Neural progenitor cell (in vitro differentiated cells): ENCODE data around the gene SEMA4D. TPM values are rescaled to one million over a fixed set of nuclear protein-coding genes. Genes with fewer than 3 reads are reported as not detected.

Experiments
- DNase-seq: peaks from one replicate; pipeline ENCODE4 v3.0.0-alpha.2; 2016; ENCODE audit warnings: low spot score
- H2AFZ ChIP-seq: fragments of 200-600 bp; sonication (generic); replicated peaks from 2 replicates; pipeline ENCODE4 v1.6.1; 2016; ENCODE audit warnings: antibody characterized with exemption
- H3F3A ChIP-seq: fragments of 200-600 bp; sonication (generic); 2 replicates; pipeline ENCODE4 v1.6.1; 2016; ENCODE audit warnings: antibody characterized with exemption, low read depth
- H3K27ac ChIP-seq: fragments of 200-600 bp; sonication (generic); 2 replicates; pipeline ENCODE4 v1.5.1; 2016; ENCODE audit warnings: mild to moderate bottlenecking
- H3K27me3 ChIP-seq: fragments of 200-600 bp; sonication (generic); 2 replicates; pipeline ENCODE4 v1.6.1; 2016; ENCODE audit warnings: mild to moderate bottlenecking, moderate library complexity
- H3K36me3 ChIP-seq: fragments of 200-600 bp; sonication (generic); 2 replicates; pipeline ENCODE4 v1.5.1; 2016
- H3K4me1 ChIP-seq: fragments of 200-600 bp; sonication (generic); 2 replicates; pipeline ENCODE4 v1.6.1; 2016; ENCODE audit warnings: mixed run types
- H3K4me2 ChIP-seq: fragments of 200-600 bp; sonication (generic); 2 replicates; pipeline ENCODE4 v1.6.1; 2016
- H3K4me3 ChIP-seq: fragments of 200-600 bp; sonication (generic); 2 replicates; pipeline ENCODE4 v1.5.1; 2016
- H3K79me2 ChIP-seq: fragments of 200-600 bp; sonication (generic); 2 replicates; pipeline ENCODE4 v1.6.1; 2016; ENCODE audit warnings: low read depth
- H3K9ac ChIP-seq: fragments of 200-600 bp; sonication (generic); 2 replicates; pipeline ENCODE4 v1.6.1; 2016
- H3K9me3 ChIP-seq: fragments of 200-600 bp; sonication (generic); 2 replicates; pipeline ENCODE4 v1.5.1; 2016; ENCODE audit warnings: low read depth
- H4K20me1 ChIP-seq: fragments of 200-600 bp; sonication (generic); 2 replicates; pipeline ENCODE4 v1.6.1; 2016; ENCODE audit warnings: low read depth
- H3K27ac Mint-ChIP-seq: 3 replicates; pipeline ENCODE4 v1.8.0; 2021; ENCODE audit warnings: mixed read lengths
- H3K27me3 Mint-ChIP-seq: 2 replicates; pipeline ENCODE4 v1.8.0; 2022; ENCODE audit warnings: low read depth, mild to moderate bottlenecking, inconsistent platforms, moderate library complexity, mixed read lengths; ENCODE audit not compliant: insufficient read depth
- H3K36me3 Mint-ChIP-seq: 3 replicates; pipeline ENCODE4 v1.8.0; 2021; ENCODE audit warnings: mixed read lengths
- H3K4me1 Mint-ChIP-seq: 3 replicates; pipeline ENCODE4 v1.8.0; 2021; ENCODE audit warnings: mixed read lengths
- H3K4me3 Mint-ChIP-seq: 3 replicates; pipeline ENCODE4 v1.8.0; 2021; ENCODE audit warnings: mild to moderate bottlenecking, moderate library complexity, mixed read lengths
- H3K9me3 Mint-ChIP-seq: 3 replicates; pipeline ENCODE4 v1.8.0; 2020; ENCODE audit warnings: mixed read lengths
- CTCF ChIP-seq: fragments of 200-600 bp; sonication (generic); IDR thresholded peaks from 2 replicates; pipeline ENCODE4 v1.5.1; 2017; ENCODE audit warnings: antibody characterized with exemption, mild to moderate bottlenecking
- EZH2 ChIP-seq: fragments of 200-600 bp; sonication (generic); IDR thresholded peaks from 2 replicates; pipeline ENCODE4 v1.6.1; 2017; ENCODE audit warnings: antibody characterized with exemption, mild to moderate bottlenecking, moderate library complexity
- EZH2phosphoT487 ChIP-seq: fragments of 200-600 bp; sonication (generic); IDR thresholded peaks from 2 replicates; pipeline ENCODE4 v1.6.1; 2017; ENCODE audit warnings: antibody characterized with exemption
- total RNA-seq: library from RNA; depleted of rRNA; stranded (reverse); fragments of >200 nt; gene quantifications from 2 replicates; pipeline ENCODE4 v1.2.3, GENCODE V29; 2015; ENCODE audit warnings: low replicate concordance

Gene SEMA4D
- total RNA-seq, 1 donor from 2014 or later: 19.1 TPM

GRCh38 chr9:89527084-89527483 lies 29.2 kb upstream of the SEMA4D start:
- Histone ChIP-seq H3K79me2 (no peaks in the 10 kb centered on the region), H3K27me3 (no peaks in the 10 kb centered on the region), H3K36me3 (no peaks in the 10 kb centered on the region), H3F3A (no peaks in the 10 kb centered on the region), H4K20me1 (no peaks in the 10 kb centered on the region), H3K27ac (no peak overlapping the region), H3K4me1 (no peaks in the 10 kb centered on the region), H3K4me3 (no peak overlapping the region), H3K4me2 (no peak overlapping the region), H2AFZ (no peak overlapping the region), H3K9ac (no peak overlapping the region), H3K9me3 (no peaks in the 10 kb centered on the region)
- Mint-ChIP-seq H3K27me3 (peaks cover 8% of the 10 kb centered on the region), H3K27ac (no peak overlapping the region), H3K4me3 (no peak overlapping the region), H3K36me3 (no peaks in the 10 kb centered on the region), H3K4me1 (peaks cover 18% of the 10 kb centered on the region), H3K9me3 (peaks cover 13% of the 10 kb centered on the region)
- no peak for TF ChIP-seq CTCF
- no peak for TF ChIP-seq EZH2phosphoT487
- TF ChIP-seq EZH2: no peak
- DNase-seq: no peak

- Histone ChIP-seq H2AFZ (no peak overlapping the region), H3K27ac (no peak overlapping the region), H3K36me3 (no peaks in the 10 kb centered on the region), H3F3A (no peaks in the 10 kb centered on the region), H4K20me1 (no peaks in the 10 kb centered on the region), H3K4me1 (no peaks in the 10 kb centered on the region), H3K4me2 (no peak overlapping the region), H3K27me3 (no peaks in the 10 kb centered on the region), H3K79me2 (no peaks in the 10 kb centered on the region), H3K9ac (no peak overlapping the region), H3K4me3 (no peak overlapping the region), H3K9me3 (no peaks in the 10 kb centered on the region)
- no peak for TF ChIP-seq CTCF
- no peak for TF ChIP-seq EZH2
- TF ChIP-seq EZH2phosphoT487: no peak
- DNase-seq: no peak
- H3K36me3 Mint-ChIP-seq: no peaks in the 10 kb centered on the region
- peaks cover 19% of the 10 kb centered on the region for H3K4me1 Mint-ChIP-seq
- H3K9me3 Mint-ChIP-seq: peaks cover 13% of the 10 kb centered on the region
- no peak overlapping the region for H3K4me3 Mint-ChIP-seq
- H3K27ac Mint-ChIP-seq: no peak overlapping the region
- H3K27me3 Mint-ChIP-seq: peaks cover 9% of the 10 kb centered on the region
Observed at GRCh38 chr9:89526667-89527066, 28.8 kb upstream of the SEMA4D start.

GRCh38 chr9:89525446-89526374 lies 27.8 kb upstream of the SEMA4D start:
- no peaks in the 10 kb centered on the region for H3K4me1 ChIP-seq
- Mint-ChIP-seq H3K9me3 (peaks cover 10% of the 10 kb centered on the region), H3K27ac (peak overlapping the region; percentile 23), H3K36me3 (no peaks in the 10 kb centered on the region), H3K27me3 (peaks cover 9% of the 10 kb centered on the region), H3K4me1 (peaks cover 19% of the 10 kb centered on the region), H3K4me3 (no peak overlapping the region)
- H2AFZ ChIP-seq: no peak overlapping the region
- no peaks in the 10 kb centered on the region for H4K20me1 ChIP-seq
- no peak overlapping the region for H3K27ac ChIP-seq
- H3K27me3 ChIP-seq: no peaks in the 10 kb centered on the region
- H3K4me3 ChIP-seq: no peak overlapping the region
- no peaks in the 10 kb centered on the region for H3K79me2 ChIP-seq
- no peak for DNase-seq
- H3K36me3 ChIP-seq: no peaks in the 10 kb centered on the region
- H3K4me2 ChIP-seq: no peak overlapping the region
- TF ChIP-seq CTCF: no peak
- TF ChIP-seq EZH2phosphoT487: no peak
- TF ChIP-seq EZH2: no peak
- H3K9ac ChIP-seq: no peak overlapping the region
- no peaks in the 10 kb centered on the region for H3K9me3 ChIP-seq
- H3F3A ChIP-seq: no peaks in the 10 kb centered on the region
